ENCODE data around the gene ZNF782. TPM values are rescaled to one million over a fixed set of nuclear protein-coding genes. Genes with fewer than 3 reads are reported as not detected.
A peak's percentile ranks its signal among the peaks of the same experiment; 100 is the strongest.

The ZNF782 gene
- total RNA-seq, 1 experiment from 2014 or later = 4.9 TPM

- Mint-ChIP-seq H3K27me3 (ENCODE audit: low read depth) (no peaks in the 10 kb centered on the region), H3K27ac (peak overlapping the region in 1 of 3 experiments; percentile 70; a peak in 2 of 7 replicates), H3K4me1 (peaks cover 22 to 26% of the 10 kb centered on the region in 2 experiments), H3K4me3 (peak overlapping the region; percentile 88 to 94), H3K36me3 (ENCODE audit: insufficient read depth in 1 of 3, low read depth in 3 of 3) (peaks cover 37 to 42% (median 42%) of the 10 kb centered on the region in 3 experiments), H3K9me3 (peaks cover 3 to 10% of the 10 kb centered on the region in 2 experiments; a peak in 4 of 5 replicates)
- Histone ChIP-seq H2AK5ac (ENCODE audit: insufficient read length, low read length) (no peak overlapping the region), H3K23me2 (ENCODE audit: insufficient read length, low read depth, low read length, poor library complexity, severe bottlenecking) (peaks cover 4% of the 10 kb centered on the region), H3K9ac (ENCODE audit: extremely low read depth, insufficient read length, low read length) (peak overlapping the region; percentile 73), H3K79me2 (ENCODE audit: insufficient read depth, low read length) (peaks cover 2% of the 10 kb centered on the region; the same call in 1 of the 2 replicates), H2BK20ac (ENCODE audit: low read depth, low read length, poor library complexity, severe bottlenecking) (no peak overlapping the region), H2BK5ac (ENCODE audit: insufficient read length, low read length) (no peak overlapping the region), H3K4ac (ENCODE audit: low read depth, low read length) (no peak overlapping the region), H4K8ac (replicated peaks; ENCODE audit: insufficient read length, low read depth, low read length) (no peak overlapping the region), H2BK120ac (ENCODE audit: low read depth, low read length, poor library complexity, severe bottlenecking) (no peak overlapping the region), H2BK15ac (ENCODE audit: low read depth, low read length) (no peak overlapping the region), H3K56ac (ENCODE audit: insufficient read length, low read depth, low read length) (no peak overlapping the region), H3K14ac (ENCODE audit: insufficient read depth, low read length) (peak overlapping the region; percentile 72; the same call in 1 of the 2 replicates), H4K91ac (ENCODE audit: insufficient read length, low read depth, low read length) (no peak overlapping the region), H3K18ac (ENCODE audit: insufficient read length, low read depth, low read length) (no peak overlapping the region), H3K9me3 (ENCODE audit: control insufficient read depth, low read depth, low read length) (no peaks in the 10 kb centered on the region), H2AFZ (ENCODE audit: low read length) (no peak overlapping the region), H2BK12ac (ENCODE audit: insufficient read length, low read depth, low read length) (no peak overlapping the region), H3K4me1 (ENCODE audit: insufficient read depth, low read length) (peaks cover 4% of the 10 kb centered on the region), H4K20me1 (ENCODE audit: control insufficient read depth, insufficient read depth, insufficient read length) (no peaks in the 10 kb centered on the region), H3T11ph (ENCODE audit: low read length) (no peak overlapping the region), H3K27ac (ENCODE audit: insufficient read length, low read depth, low read length) (no peak overlapping the region), H3K79me1 (ENCODE audit: insufficient read depth, low read depth, low read length, poor library complexity, severe bottlenecking) (peaks cover 2% of the 10 kb centered on the region), H4K5ac (ENCODE audit: insufficient read length, low read depth, low read length) (no peak overlapping the region), H3K4me2 (ENCODE audit: insufficient read depth, insufficient read length, low read length) (peak overlapping the region; percentile 89), H3K27me3 (ENCODE audit: insufficient read depth, low read length) (no peaks in the 10 kb centered on the region), H3K23ac (ENCODE audit: insufficient read length, low read depth, low read length) (no peak overlapping the region)
- no peak for TF ChIP-seq CTCF (conservative IDR thresholded peaks at IDR 0.05)
- WGBS (ENCODE audit: extremely low coverage, insufficient read length, low lambda C conversion rate) = no CpG with 5 or more reads among the region's 23 CpGs
- DNase-seq = no peak
Measured at GRCh38 chr9:96777426-96777864, 76.9 kb downstream of the ZNF782 start.
